SK-N-MC (cell line): ENCODE measurements around the gene KLHL6.

Experiments
- EZH2 ChIP-seq: fragments of 200-600 bp; sonication (generic); IDR thresholded peaks from one replicate; pipeline ENCODE4 v1.6.1; 2017; ENCODE audit warnings: antibody characterized with exemption
- FOXP2 ChIP-seq: optimal IDR thresholded peaks from 2 replicates; pipeline ENCODE3; 2011; ENCODE audit warnings: mild to moderate bottlenecking, moderate library complexity; ENCODE audit not compliant: insufficient read depth; ENCODE audit errors: extremely low read length, control extremely low read depth
- POLR2AphosphoS5 ChIP-seq: IDR thresholded peaks from 2 replicates; pipeline ENCODE4 v1.6.1; 2012; ENCODE audit warnings: mild to moderate bottlenecking, low read depth, low read length, borderline replicate concordance

DNA sequence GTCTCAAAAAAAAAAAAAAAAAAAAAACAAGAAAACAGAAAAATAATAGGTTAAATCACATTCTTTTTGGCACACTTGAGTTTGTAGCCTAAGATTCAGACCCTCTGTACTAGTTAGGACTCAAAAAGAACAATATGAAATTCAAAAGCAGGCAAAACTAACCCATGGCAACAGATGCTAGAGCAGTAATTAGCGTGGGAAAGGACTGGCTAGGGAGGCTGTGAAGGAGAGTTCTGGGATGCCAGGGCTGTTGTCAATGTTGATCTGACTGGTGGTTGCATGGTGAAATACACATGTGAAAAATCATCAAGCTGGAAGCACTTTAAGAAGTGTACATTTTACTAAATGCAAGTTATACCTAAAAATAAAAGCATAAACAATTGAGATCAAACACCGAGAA, 35.6 kb downstream of the KLHL6 start:
- TF ChIP-seq EZH2 (no peak), POLR2AphosphoS5 (no peak), FOXP2 (no peak)
